Mesendoderm (in vitro differentiated cells): ENCODE measurements around the gene GMDS.

Experiments
- DNase-seq: peaks from one replicate; pipeline ENCODE4 v3.0.0; 2013
- H2AK5ac ChIP-seq: 2 replicates; pipeline ENCODE4 v1.6.1; 2013; ENCODE audit warnings: low read length, inconsistent platforms
- H2BK120ac ChIP-seq: 2 replicates; pipeline ENCODE4 v1.6.1; 2013; ENCODE audit warnings: low read depth, mild to moderate bottlenecking, low read length, moderate library complexity, mixed read lengths
- H2BK15ac ChIP-seq: replicated peaks from 2 replicates; pipeline ENCODE4 v1.6.1; 2013; ENCODE audit warnings: low read depth, mild to moderate bottlenecking, moderate library complexity
- H2BK5ac ChIP-seq: 2 replicates; pipeline ENCODE4 v1.6.1; 2013; ENCODE audit warnings: low read length, inconsistent platforms
- H3K18ac ChIP-seq: 2 replicates; pipeline ENCODE4 v1.6.1; 2013; ENCODE audit warnings: mild to moderate bottlenecking, low read length, mixed read lengths
- H3K23ac ChIP-seq: one replicate; pipeline ENCODE4 v1.6.1; 2013; ENCODE audit warnings: low read length
- H3K27ac ChIP-seq: 2 replicates; pipeline ENCODE4 v1.5.1; 2013; ENCODE audit warnings: low read depth, mild to moderate bottlenecking, inconsistent platforms, low read length, moderate library complexity
- H3K27me3 ChIP-seq: 2 replicates; pipeline ENCODE4 v1.6.1; 2013; ENCODE audit warnings: low read length, control low read depth, mild to moderate bottlenecking, inconsistent platforms; ENCODE audit not compliant: insufficient read depth, poor library complexity
- H3K36me3 ChIP-seq: 2 replicates; pipeline ENCODE4 v1.6.1; 2013; ENCODE audit warnings: low read length, inconsistent platforms; ENCODE audit not compliant: control insufficient read depth, insufficient read depth
- H3K4ac ChIP-seq: one replicate; pipeline ENCODE4 v1.6.1; 2013; ENCODE audit warnings: low read depth, mild to moderate bottlenecking, low read length, moderate library complexity
- H3K4me1 ChIP-seq: 2 replicates; pipeline ENCODE4 v1.6.1; 2013; ENCODE audit warnings: low read depth, low read length, inconsistent platforms; ENCODE audit not compliant: control insufficient read depth
- H3K4me2 ChIP-seq: 2 replicates; pipeline ENCODE4 v1.6.1; 2013; ENCODE audit warnings: low read length
- H3K4me3 ChIP-seq: 2 replicates; pipeline ENCODE4 v1.5.1; 2013; ENCODE audit warnings: mild to moderate bottlenecking, low read length
- H3K56ac ChIP-seq: one replicate; pipeline ENCODE4 v1.6.1; 2013; ENCODE audit warnings: low read length
- H3K79me1 ChIP-seq: 2 replicates; pipeline ENCODE4 v1.6.1; 2013; ENCODE audit warnings: low read length, inconsistent platforms
- H3K79me2 ChIP-seq: 2 replicates; pipeline ENCODE4 v1.6.1; 2013; ENCODE audit warnings: mild to moderate bottlenecking, low read length; ENCODE audit not compliant: control insufficient read depth, insufficient read depth
- H3K9ac ChIP-seq: 2 replicates; pipeline ENCODE4 v1.6.1; 2013; ENCODE audit warnings: low read length, inconsistent platforms
- H4K5ac ChIP-seq: one replicate; pipeline ENCODE4 v1.6.1; 2013; ENCODE audit warnings: low read length
- H4K8ac ChIP-seq: one replicate; pipeline ENCODE4 v1.6.1; 2013; ENCODE audit warnings: low read depth, mild to moderate bottlenecking, control low read depth, low read length, moderate library complexity
- WGBS: extraction: QIAGEN DNeasy Blood & Tissue Kit; methylation state at CpG from one replicate; pipeline ENCODE4 v1.1.7; 2013; ENCODE audit warnings: low lambda C conversion rate, missing lambda C conversion rate; ENCODE audit not compliant: insufficient coverage; ENCODE audit errors: extremely low coverage; 5-methylcytosine and 5-hydroxymethylcytosine counted together

Gene GMDS

DNA sequence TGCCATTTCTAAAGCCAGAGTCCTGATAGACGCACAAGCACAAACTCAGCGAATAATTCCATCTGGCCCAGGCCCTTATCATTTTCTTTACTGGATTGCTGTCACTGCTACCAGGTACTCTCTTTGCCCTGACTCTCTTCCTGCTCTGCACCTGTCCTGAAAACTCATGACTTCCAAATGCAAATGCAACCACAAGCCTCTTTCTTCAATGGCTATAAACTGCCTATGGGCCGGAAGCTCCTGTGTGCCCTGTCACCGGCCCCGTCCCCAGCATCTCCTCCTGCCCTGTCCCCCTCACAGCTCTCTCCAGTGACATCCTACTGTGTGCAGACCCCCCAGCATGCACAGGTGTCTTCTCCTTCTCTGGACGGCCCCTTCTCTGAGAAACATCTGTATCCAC, 302.6 kb downstream of the GMDS start:
- H3K79me1 ChIP-seq = no peaks in the 10 kb centered on the region
- no peak for DNase-seq
- no peaks in the 10 kb centered on the region for H3K4me1 ChIP-seq
- no peak overlapping the region for H3K4me3 ChIP-seq
- no peak overlapping the region for H4K8ac ChIP-seq
- no peak overlapping the region for H2BK15ac ChIP-seq
- no peak overlapping the region for H2BK5ac ChIP-seq
- H3K9ac ChIP-seq = no peak overlapping the region
- no peak overlapping the region for H2BK120ac ChIP-seq
- H4K5ac ChIP-seq = no peak overlapping the region
- H3K36me3 ChIP-seq = no peaks in the 10 kb centered on the region
- H3K79me2 ChIP-seq = no peaks in the 10 kb centered on the region
- H3K18ac ChIP-seq = no peak overlapping the region
- no peak overlapping the region for H3K23ac ChIP-seq
- no peak overlapping the region for H3K56ac ChIP-seq
- H2AK5ac ChIP-seq = no peak overlapping the region
- WGBS = no CpG with 5 or more reads among the region's 6 CpGs
- no peaks in the 10 kb centered on the region for H3K27me3 ChIP-seq
- no peak overlapping the region for H3K4ac ChIP-seq
- H3K4me2 ChIP-seq = no peak overlapping the region
- no peak overlapping the region for H3K27ac ChIP-seq

DNA sequence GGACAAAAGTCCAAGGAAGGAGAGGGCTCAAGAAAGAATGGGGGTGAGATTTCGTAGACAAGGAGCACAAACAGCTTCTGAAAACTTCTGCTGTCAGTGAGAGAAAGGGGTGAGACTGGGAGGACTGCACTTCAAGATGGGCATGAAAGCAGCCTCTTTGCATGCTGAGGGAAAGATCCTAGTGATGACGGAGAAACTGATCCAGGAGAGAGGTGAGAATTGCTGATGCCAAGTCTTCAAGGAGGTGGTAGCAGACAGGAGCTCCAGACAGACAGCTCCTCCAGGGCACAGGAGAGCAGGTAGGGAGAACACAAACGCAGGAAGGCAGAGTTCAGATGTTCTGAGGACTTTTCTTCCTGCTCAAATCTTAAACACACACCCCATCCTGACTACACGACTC, 303.9 kb downstream of the GMDS start:
- no peak overlapping the region for H3K4ac ChIP-seq
- H3K36me3 ChIP-seq = no peaks in the 10 kb centered on the region
- DNase-seq = no peak
- no peak overlapping the region for H4K8ac ChIP-seq
- no CpG with 5 or more reads among the region's 4 CpGs for WGBS
- no peak overlapping the region for H3K4me2 ChIP-seq
- no peak overlapping the region for H2AK5ac ChIP-seq
- H2BK15ac ChIP-seq = no peak overlapping the region
- H3K23ac ChIP-seq = no peak overlapping the region
- H3K9ac ChIP-seq = no peak overlapping the region
- no peak overlapping the region for H2BK5ac ChIP-seq
- H3K27me3 ChIP-seq = no peaks in the 10 kb centered on the region
- no peak overlapping the region for H3K4me3 ChIP-seq
- no peak overlapping the region for H3K56ac ChIP-seq
- H2BK120ac ChIP-seq = no peak overlapping the region
- no peaks in the 10 kb centered on the region for H3K4me1 ChIP-seq
- no peaks in the 10 kb centered on the region for H3K79me2 ChIP-seq
- no peak overlapping the region for H3K27ac ChIP-seq
- no peak overlapping the region for H4K5ac ChIP-seq
- no peaks in the 10 kb centered on the region for H3K79me1 ChIP-seq
- no peak overlapping the region for H3K18ac ChIP-seq

DNA sequence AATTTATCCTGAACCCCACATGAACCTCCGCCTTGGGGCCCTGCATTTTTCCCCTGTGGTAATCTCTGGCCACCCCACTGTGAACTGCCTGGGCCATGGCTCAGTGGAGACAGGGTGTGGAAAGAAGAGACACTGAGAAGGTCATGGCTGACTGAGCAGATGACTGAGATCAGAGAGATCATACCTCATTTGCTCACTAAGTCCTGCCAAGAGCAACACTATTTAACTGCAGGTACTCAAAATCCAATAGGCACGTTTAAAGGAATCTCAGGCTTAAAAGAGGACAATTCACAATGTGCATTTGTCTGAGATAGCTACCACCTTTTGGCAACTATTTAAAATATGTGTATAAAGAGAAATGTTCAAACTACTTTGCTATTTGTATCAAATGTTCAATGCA, 305.0 kb downstream of the GMDS start:
- H3K4me2 ChIP-seq = no peak overlapping the region
- H3K4me1 ChIP-seq = no peaks in the 10 kb centered on the region
- H3K56ac ChIP-seq = no peak overlapping the region
- H2BK15ac ChIP-seq = no peak overlapping the region
- no peak overlapping the region for H3K9ac ChIP-seq
- H2BK5ac ChIP-seq = no peak overlapping the region
- no peak overlapping the region for H3K27ac ChIP-seq
- DNase-seq = no peak
- H3K4me3 ChIP-seq = no peak overlapping the region
- no peaks in the 10 kb centered on the region for H3K36me3 ChIP-seq
- no peak overlapping the region for H2BK120ac ChIP-seq
- no peak overlapping the region for H4K5ac ChIP-seq
- H3K23ac ChIP-seq = no peak overlapping the region
- no peaks in the 10 kb centered on the region for H3K27me3 ChIP-seq
- H3K79me2 ChIP-seq = no peaks in the 10 kb centered on the region
- H3K18ac ChIP-seq = no peak overlapping the region
- no peak overlapping the region for H2AK5ac ChIP-seq
- no peaks in the 10 kb centered on the region for H3K79me1 ChIP-seq
- WGBS = no CpG with 5 or more reads among the region's 2 CpGs
- no peak overlapping the region for H3K4ac ChIP-seq
- no peak overlapping the region for H4K8ac ChIP-seq

DNA sequence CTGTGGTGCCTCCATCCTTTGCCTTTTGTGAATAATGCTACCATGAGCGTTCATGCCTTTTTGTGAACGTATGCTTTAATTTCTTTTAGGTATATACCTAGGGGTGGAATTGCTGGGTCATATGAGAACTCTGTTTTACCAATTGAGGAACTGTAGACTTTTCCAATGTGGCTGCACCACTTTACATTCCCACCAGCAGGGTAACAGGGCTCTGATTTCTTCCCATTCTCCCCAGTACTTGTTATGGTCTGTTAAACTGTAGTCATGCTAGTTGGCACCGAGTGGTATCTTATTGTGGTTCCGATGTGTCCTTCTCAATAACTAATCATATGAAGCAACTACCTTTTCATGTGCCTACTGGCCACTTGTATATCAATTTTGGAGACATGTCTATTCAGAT, 312.1 kb downstream of the GMDS start:
- no peaks in the 10 kb centered on the region for H3K79me2 ChIP-seq
- DNase-seq = no peak
- no peak overlapping the region for H4K5ac ChIP-seq
- no peaks in the 10 kb centered on the region for H3K79me1 ChIP-seq
- H2BK15ac ChIP-seq = no peak overlapping the region
- no peak overlapping the region for H3K27ac ChIP-seq
- H3K4me2 ChIP-seq = no peak overlapping the region
- H3K4ac ChIP-seq = no peak overlapping the region
- no peak overlapping the region for H2AK5ac ChIP-seq
- no CpG with 5 or more reads among the region's 4 CpGs for WGBS
- H3K36me3 ChIP-seq = no peaks in the 10 kb centered on the region
- no peak overlapping the region for H2BK5ac ChIP-seq
- no peak overlapping the region for H3K9ac ChIP-seq
- H3K4me1 ChIP-seq = no peaks in the 10 kb centered on the region
- no peak overlapping the region for H2BK120ac ChIP-seq
- H3K27me3 ChIP-seq = no peaks in the 10 kb centered on the region
- H3K23ac ChIP-seq = no peak overlapping the region
- no peak overlapping the region for H3K56ac ChIP-seq
- H3K4me3 ChIP-seq = no peak overlapping the region
- H4K8ac ChIP-seq = no peak overlapping the region
- H3K18ac ChIP-seq = no peak overlapping the region

DNA sequence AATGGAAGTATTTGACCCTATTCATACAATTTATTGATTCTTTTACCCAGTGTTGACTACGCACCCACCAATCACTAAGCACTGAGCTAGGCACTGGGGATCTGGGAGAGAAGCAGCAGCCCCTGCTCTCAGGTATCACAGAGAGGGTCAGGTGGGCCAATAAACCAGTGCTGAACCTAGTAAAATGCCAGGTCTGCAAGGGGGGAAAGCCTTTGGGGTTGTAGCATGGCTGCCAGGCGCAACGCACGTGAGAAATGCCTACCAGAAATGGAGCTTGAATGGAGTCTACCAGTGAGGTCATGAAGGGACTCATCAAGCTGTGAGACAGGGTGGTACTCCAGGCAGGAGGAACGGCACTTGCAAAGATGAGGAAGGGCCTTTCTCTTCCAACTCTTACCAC, 313.6 kb downstream of the GMDS start:
- H3K9ac ChIP-seq = no peak overlapping the region
- H3K4ac ChIP-seq = no peak overlapping the region
- no peaks in the 10 kb centered on the region for H3K27me3 ChIP-seq
- no peaks in the 10 kb centered on the region for H3K79me1 ChIP-seq
- H4K8ac ChIP-seq = no peak overlapping the region
- no peak overlapping the region for H2BK120ac ChIP-seq
- H3K4me1 ChIP-seq = no peaks in the 10 kb centered on the region
- no peak overlapping the region for H3K27ac ChIP-seq
- H3K18ac ChIP-seq = no peak overlapping the region
- no peak overlapping the region for H2BK15ac ChIP-seq
- no CpG with 5 or more reads among the region's 5 CpGs for WGBS
- no peak overlapping the region for H3K4me2 ChIP-seq
- no peak overlapping the region for H3K56ac ChIP-seq
- no peak for DNase-seq
- no peak overlapping the region for H2AK5ac ChIP-seq
- no peak overlapping the region for H3K23ac ChIP-seq
- H4K5ac ChIP-seq = no peak overlapping the region
- no peaks in the 10 kb centered on the region for H3K36me3 ChIP-seq
- H3K4me3 ChIP-seq = no peak overlapping the region
- H2BK5ac ChIP-seq = no peak overlapping the region
- no peaks in the 10 kb centered on the region for H3K79me2 ChIP-seq

DNA sequence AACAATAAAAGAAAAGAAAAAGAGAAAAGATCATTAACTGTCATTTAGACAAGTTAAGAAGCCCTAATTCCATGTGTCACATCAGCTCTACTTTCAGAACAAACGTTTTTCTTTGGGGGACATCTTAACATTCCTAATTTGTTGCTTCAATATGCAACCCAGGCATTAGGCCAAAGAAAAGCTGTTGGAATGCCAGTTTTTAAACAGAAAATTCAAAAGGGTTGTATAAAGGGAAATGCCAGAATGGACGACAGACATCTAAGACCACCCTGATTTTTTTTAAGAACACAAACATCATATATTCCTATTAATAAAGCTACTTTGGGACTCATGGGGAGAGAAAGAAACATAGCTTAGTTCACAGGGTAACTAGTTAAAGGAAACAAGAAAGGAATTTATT, 315.0 kb downstream of the GMDS start:
- no peaks in the 10 kb centered on the region for H3K4me1 ChIP-seq
- no peak overlapping the region for H2BK120ac ChIP-seq
- no peak overlapping the region for H2BK15ac ChIP-seq
- DNase-seq = no peak
- H2BK5ac ChIP-seq = no peak overlapping the region
- H3K23ac ChIP-seq = no peak overlapping the region
- H3K18ac ChIP-seq = no peak overlapping the region
- no peak overlapping the region for H3K4me2 ChIP-seq
- WGBS = no CpG with 5 or more reads among the region's 2 CpGs
- H4K5ac ChIP-seq = no peak overlapping the region
- no peak overlapping the region for H3K4me3 ChIP-seq
- no peak overlapping the region for H3K56ac ChIP-seq
- no peak overlapping the region for H2AK5ac ChIP-seq
- no peak overlapping the region for H3K9ac ChIP-seq
- H3K4ac ChIP-seq = no peak overlapping the region
- no peak overlapping the region for H4K8ac ChIP-seq
- no peaks in the 10 kb centered on the region for H3K79me1 ChIP-seq
- no peaks in the 10 kb centered on the region for H3K79me2 ChIP-seq
- no peaks in the 10 kb centered on the region for H3K36me3 ChIP-seq
- H3K27ac ChIP-seq = no peak overlapping the region
- no peaks in the 10 kb centered on the region for H3K27me3 ChIP-seq
